HUDEP-2 (cell line): ENCODE measurements around the gene EFCC1.

Source experiments
- DNase-seq, 76 experiments: peaks; one replicate each; lab custom pipeline; 2025; ENCODE audit not compliant: unreplicated experiment in 76 of 76; lab: John Stamatoyannopoulos, UW

Gene EFCC1

DNA sequence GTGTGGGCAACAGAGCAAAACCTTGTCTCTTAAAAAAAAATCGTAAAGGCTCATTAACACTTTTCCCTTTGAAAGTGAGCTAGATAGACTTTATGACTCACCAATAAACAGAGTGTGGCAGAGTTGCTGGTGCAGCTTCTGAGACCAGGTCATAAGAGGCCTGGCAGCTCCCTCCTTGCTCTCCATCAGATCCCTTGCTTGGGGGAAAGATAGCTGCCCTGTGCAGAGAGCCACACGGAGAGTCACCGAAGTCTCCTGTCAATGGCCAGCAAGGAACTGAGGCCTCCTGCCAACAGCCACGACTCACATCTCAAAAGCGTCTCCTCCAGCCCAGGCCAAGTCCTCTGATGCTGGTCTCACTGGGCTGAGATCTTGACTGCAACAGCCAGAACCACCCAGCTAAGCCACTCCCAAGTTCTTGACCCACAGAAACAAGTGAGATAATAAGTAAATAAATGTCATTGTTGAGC lies 50.8 kb downstream of the EFCC1 start:
- DNase-seq = peak in 13 of 76 experiments; percentile 6 to 58 (median 19)

- DNase-seq = peak in 50 of 76 experiments; percentile 3 to 70 (median 36)
Measured at GRCh38 chr3:129052675-129053074, 51.6 kb downstream of the EFCC1 start.

GRCh38 chr3:129054605-129055104 lies 53.6 kb downstream of the EFCC1 start:
- DNase-seq = peak in 27 of 76 experiments; percentile 5 to 59 (median 28)

DNA sequence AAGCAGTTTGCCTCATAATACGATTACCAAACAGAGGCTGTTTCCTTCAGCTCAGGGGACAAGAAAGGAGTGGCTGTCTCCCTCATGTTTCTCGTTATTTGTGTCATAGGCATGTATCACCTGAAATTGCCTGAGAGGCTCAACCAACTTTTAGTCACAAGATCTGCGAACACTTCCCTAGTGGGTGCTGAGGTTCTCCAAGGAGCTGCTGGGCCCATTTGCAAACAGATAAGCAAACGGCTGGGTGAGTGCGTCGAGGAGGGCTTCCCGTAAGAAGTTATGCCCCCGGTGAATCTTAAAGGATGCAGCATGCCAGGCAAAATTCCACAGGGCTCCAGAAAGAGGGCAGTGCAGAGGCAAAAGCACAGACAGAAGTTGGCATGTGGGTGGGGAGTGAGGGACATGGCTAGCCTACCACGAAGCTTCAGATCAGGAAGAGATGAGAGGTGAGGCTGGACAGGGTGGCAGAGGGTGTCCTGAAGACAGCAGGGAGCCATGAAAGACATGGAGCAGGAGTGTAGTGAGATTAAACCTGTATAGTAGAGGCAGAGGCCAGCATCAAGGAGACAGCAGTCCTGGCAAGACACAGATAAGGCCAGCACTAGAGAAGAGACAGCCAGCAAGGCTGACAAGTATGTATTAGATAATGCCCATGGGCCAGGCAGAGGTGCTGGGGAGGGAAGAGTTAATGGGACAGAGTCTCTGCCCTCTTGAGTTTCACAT lies 55.5 kb downstream of the EFCC1 start:
- DNase-seq = peak in 74 of 76 experiments; percentile 11 to 85 (median 57)

GRCh38 chr3:129057249-129057648 lies 56.1 kb downstream of the EFCC1 start:
- no peak for DNase-seq

DNA sequence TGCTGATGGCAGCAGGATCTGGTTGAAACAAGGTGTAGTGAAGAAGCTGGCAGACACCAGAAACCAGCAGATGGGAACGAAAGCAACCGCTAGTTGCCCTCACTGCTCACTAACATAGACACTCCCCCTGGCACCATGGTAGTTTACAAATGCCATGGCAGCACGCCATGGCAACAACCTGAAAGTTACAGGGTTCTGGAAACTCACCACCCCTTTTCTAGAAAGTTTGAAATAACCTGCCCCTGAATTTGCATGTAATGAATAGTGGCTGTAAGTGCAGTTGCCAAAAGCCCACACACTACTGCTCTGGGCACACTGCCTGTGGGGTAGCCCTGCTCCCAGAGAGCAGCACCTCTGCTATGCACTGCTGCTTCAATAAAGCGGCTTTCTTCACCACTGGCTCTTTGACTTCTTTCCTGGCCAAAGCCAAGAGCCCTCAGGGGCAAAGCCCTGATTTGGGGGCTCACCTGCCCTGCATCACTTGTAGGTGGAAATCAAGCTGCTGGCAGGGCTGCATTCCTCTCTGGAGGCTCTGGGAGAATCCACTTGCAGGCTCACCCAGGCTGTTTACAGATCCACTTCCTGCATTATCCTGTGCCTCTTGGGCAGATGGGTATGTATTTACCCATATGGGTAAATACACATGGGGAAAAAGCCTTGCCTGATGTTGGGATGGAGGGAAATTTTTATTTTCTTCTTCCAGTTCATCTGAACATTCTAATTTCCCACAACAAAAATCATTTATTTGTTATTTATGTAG lies 57.5 kb downstream of the EFCC1 start:
- peak in 18 of 76 experiments; percentile 2 to 36 (median 19) for DNase-seq

DNA sequence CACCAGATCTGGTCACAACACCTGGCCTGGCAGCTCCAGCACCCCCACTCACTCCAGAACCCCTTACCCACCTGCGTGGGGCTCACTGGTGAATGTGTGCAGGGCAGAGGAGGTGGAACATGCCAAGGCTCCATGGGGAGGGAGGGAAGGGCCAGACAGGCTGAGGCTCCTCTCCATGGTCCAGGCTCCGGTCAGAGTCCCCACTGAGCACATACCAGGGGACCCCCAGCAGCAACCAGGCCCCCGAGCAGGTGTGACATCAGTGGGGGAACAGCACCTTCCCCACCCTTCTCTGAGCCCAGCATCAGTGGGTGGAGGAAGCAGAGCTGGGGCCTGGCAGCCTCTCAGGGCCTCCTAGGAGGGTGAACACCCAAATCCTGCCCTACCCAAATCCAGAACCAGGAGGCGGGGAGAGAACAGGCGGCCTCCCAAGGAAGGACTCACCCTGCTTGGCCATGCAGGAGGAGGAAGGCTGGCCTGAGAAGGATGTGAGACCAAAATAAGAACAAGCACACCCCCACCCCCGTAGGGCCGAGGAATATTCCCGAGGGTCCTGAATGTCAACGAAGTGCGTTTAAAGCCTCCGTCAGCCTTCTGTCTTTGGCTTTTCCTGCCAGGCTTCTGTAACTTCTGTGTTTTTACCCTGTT lies 58.3 kb downstream of the EFCC1 start:
- DNase-seq = no peak

DNA sequence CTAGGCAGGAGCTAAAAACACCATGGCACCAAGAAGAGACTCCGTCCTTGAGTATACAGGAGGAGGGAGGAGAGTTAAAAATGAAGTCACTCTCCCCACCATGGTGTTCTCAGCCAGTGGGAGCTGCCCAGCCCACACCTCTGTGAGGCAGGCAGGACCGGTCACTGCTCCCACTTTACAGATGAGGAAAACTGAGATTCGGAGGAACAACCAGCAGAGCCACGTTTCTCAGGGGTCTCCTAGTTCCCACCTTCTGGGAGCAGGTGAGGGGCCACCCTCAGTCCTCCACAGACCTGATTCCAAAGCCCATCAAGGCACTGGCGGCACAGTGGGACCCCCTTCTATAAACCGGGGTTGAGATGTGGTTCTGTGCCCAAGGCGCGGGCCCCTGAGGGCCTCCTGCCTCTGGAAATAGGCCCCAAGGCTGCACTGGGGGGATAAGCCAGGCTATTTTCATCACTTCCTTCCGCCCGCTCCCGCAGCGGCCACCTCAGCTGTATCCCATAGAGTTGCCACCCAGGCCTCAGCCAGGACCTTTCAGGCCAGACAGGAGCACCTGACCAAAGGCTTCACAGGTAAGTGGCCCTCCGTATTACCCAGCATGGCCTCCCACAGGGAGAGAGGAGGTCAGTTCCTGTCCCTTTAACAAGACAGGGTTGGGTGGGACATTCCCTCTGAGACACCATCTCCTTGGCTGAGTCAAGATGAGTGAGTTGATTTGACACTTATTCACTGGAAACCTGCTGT lies 59.3 kb downstream of the EFCC1 start, which contains the start of gene GP9:
TSS of gene GP9 (plus strand) at position 504 of the 747 bp plus-strand sequence. CDS start 961 bp downstream, outside the sequence.
- no peak for DNase-seq

- DNase-seq = no peak
Measured at GRCh38 chr3:129061023-129061887, 60.2 kb downstream of the EFCC1 start.

DNA sequence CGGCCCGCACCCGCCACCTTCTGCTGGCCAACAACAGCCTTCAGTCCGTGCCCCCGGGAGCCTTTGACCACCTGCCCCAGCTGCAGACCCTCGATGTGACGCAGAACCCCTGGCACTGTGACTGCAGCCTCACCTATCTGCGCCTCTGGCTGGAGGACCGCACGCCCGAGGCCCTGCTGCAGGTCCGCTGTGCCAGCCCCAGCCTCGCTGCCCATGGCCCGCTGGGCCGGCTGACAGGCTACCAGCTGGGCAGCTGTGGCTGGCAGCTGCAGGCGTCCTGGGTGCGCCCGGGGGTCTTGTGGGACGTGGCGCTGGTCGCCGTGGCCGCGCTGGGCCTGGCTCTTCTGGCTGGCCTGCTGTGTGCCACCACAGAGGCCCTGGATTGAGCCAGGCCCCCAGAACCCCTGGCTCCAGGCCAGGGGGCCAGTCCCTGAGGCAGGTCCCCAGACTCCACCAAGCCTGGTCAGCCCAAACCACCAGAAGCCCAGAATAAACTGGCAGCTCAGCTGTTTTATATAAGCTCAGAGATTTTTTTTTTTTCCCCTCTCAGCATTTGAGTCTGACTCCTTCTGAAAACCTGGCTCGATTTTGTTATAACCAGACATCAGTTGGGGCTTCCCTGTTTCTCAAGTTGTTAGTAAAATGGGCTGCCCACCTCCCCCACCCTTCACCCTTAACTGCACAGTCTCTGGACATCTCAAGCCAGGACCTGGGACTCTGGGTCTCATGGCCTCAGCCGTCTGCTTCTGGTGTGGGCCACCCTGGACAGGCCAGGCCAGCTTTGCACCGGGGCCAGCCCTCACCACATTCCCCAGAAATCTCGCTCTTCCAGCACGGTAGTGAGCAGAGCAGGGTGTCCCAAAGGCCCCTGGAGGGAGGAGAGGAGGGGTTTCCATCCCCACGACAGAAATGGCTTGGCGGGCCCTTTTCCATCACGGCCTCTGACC lies 61.1 kb downstream of the EFCC1 start:
- no peak for DNase-seq

GRCh38 chr3:129063091-129063640 lies 62.1 kb downstream of the EFCC1 start:
- no peak for DNase-seq

DNA sequence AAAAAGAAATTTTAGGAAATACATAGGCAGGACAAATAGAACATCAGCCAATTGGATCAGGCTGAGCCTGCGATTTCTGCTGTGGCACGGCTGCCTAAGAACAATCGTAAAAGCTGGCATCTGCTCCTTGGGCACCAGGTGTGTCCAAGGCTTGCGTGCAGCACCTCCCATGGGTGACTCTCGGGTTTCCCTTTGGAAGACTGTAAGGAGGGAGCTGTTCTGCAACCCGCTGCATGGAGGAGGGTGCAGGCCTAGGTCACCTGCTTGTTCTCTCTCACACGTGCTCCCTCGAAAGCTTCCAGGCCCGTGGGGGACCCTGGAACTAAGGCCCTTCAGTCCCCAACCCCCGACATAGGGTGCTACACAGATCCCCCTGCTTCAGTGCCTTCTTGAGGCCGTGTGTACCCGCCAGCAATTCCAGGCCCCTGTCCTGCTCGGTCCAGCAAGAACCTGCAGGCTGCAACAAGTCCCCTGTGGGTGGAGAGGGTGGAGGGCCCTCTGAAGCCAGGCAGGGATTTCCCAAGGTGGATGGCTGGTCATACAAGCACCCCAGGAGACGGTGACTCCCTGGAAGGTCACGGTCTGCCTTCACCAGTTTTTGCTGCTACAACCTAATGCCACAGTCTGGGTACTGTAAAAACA lies 62.9 kb downstream of the EFCC1 start:
- no peak for DNase-seq

- no peak for DNase-seq
Measured at GRCh38 chr3:129065016-129065719, 64.1 kb downstream of the EFCC1 start.

DNA sequence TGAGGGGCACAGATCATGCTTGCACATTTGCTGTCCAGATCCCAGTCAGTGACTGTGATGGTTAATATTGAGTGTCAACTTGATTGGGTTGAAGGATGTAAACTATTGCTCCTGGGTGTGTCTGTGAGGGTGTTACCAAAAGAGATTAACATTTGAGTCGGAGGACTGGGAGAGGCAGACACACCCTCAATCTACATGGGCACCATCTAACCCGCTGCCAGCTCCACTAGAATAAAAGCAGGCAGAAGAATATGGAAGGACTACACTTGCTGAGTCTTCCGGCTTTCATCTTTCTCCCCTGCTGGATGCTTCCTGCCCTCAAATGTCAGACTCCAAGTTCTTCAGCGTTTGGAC lies 64.6 kb downstream of the EFCC1 start:
- peak in 38 of 76 experiments; percentile 6 to 65 (median 27) for DNase-seq

- DNase-seq = peak in 3 of 76 experiments; percentile 6 to 14 (median 7)
Measured at GRCh38 chr3:129067719-129068118, 66.6 kb downstream of the EFCC1 start.

GRCh38 chr3:129068291-129068886 lies 67.3 kb downstream of the EFCC1 start:
- DNase-seq = no peak
